ENCODE data around the gene TMEM26. TPM values are rescaled to one million over a fixed set of nuclear protein-coding genes. Genes with fewer than 3 reads are reported as not detected.
"Not testable (repeated sequence)": the region's sequence is repeated elsewhere in the genome, so short reads cannot be mapped to it uniquely, and the experiment has no call there.

The TMEM26 gene
- total RNA-seq, 3 donors from 2014 or later = 0.75 to 1.2 (median 0.95) TPM

GRCh38 chr10:61385231-61386001, 67.8 kb downstream of the TMEM26 start:
- DNase-seq = no peak
- no peak for ATAC-seq
- no peak overlapping the region for H3K4me3 ChIP-seq
- no peaks in the 10 kb centered on the region for H3K4me1 ChIP-seq (ENCODE audit: low read depth)
- intact Hi-C loops (cut with DNase I, micrococcal nuclease) = no loop called here
- TF ChIP-seq CTCF (IDR thresholded peaks at IDR 0.05) = no peak
- no peaks in the 10 kb centered on the region for H3K9me3 ChIP-seq
- H3K36me3 ChIP-seq (ENCODE audit: low read depth) = no peaks in the 10 kb centered on the region

- H3K4me3 ChIP-seq; H3K9me3 ChIP-seq; H3K4me1 ChIP-seq (ENCODE audit: low read depth); DNase-seq; ATAC-seq; H3K36me3 ChIP-seq (ENCODE audit: low read depth); intact Hi-C loops (cut with DNase I, micrococcal nuclease): not testable (repeated sequence)
Observed at GRCh38 chr10:61381153-61381552, 72.0 kb downstream of the TMEM26 start.

GRCh38 chr10:61378865-61379264, 74.3 kb downstream of the TMEM26 start:
- H3K9me3 ChIP-seq = peaks cover 2% of the 10 kb centered on the region
- ATAC-seq = no peak
- no peaks in the 10 kb centered on the region for H3K36me3 ChIP-seq (ENCODE audit: low read depth)
- TF ChIP-seq CTCF (IDR thresholded peaks at IDR 0.05) = no peak
- DNase-seq = no peak
- no peak overlapping the region for H3K4me3 ChIP-seq
- intact Hi-C loops (cut with DNase I, micrococcal nuclease) = no loop called here
- H3K4me1 ChIP-seq (ENCODE audit: low read depth) = no peaks in the 10 kb centered on the region

GRCh38 chr10:61376908-61377368, 76.2 kb downstream of the TMEM26 start:
- H3K9me3 ChIP-seq = peaks cover 2% of the 10 kb centered on the region
- ATAC-seq = no peak
- no peak overlapping the region for H3K4me3 ChIP-seq
- DNase-seq = peak in 2 of 3 donors; percentile 18 to 44
- intact Hi-C loops (cut with DNase I, micrococcal nuclease) = no loop called here
- TF ChIP-seq CTCF (IDR thresholded peaks at IDR 0.05) = no peak
- H3K4me1 ChIP-seq (ENCODE audit: low read depth) = no peaks in the 10 kb centered on the region
- H3K36me3 ChIP-seq (ENCODE audit: low read depth) = no peaks in the 10 kb centered on the region

GRCh38 chr10:61376377-61376776, 76.8 kb downstream of the TMEM26 start:
- DNase-seq (no peak), ATAC-seq (no peak)
- H3K4me3 ChIP-seq = no peak overlapping the region
- no peaks in the 10 kb centered on the region for H3K36me3 ChIP-seq (ENCODE audit: low read depth)
- no peak for TF ChIP-seq CTCF (IDR thresholded peaks at IDR 0.05)
- intact Hi-C loops (cut with DNase I, micrococcal nuclease) = no loop called here
- H3K9me3 ChIP-seq = peaks cover 2% of the 10 kb centered on the region
- H3K4me1 ChIP-seq (ENCODE audit: low read depth) = no peaks in the 10 kb centered on the region

GRCh38 chr10:61366365-61366764, 86.8 kb downstream of the TMEM26 start:
- intact Hi-C loops (cut with DNase I, micrococcal nuclease) = no loop called here
- no peak for TF ChIP-seq CTCF (IDR thresholded peaks at IDR 0.05)

More at GRCh38 chr10:61366365-61366764, 86.8 kb downstream of the TMEM26 start:
- no peaks in the 10 kb centered on the region for H3K4me1 ChIP-seq (ENCODE audit: low read depth)
- DNase-seq (no peak), ATAC-seq (no peak)
- no peaks in the 10 kb centered on the region for H3K36me3 ChIP-seq (ENCODE audit: low read depth)
- H3K9me3 ChIP-seq = no peaks in the 10 kb centered on the region
- no peak overlapping the region for H3K4me3 ChIP-seq

All from mucosa of descending colon (tissue), 3 donors.